ENCODE data around the gene GRXCR2.

DNA sequence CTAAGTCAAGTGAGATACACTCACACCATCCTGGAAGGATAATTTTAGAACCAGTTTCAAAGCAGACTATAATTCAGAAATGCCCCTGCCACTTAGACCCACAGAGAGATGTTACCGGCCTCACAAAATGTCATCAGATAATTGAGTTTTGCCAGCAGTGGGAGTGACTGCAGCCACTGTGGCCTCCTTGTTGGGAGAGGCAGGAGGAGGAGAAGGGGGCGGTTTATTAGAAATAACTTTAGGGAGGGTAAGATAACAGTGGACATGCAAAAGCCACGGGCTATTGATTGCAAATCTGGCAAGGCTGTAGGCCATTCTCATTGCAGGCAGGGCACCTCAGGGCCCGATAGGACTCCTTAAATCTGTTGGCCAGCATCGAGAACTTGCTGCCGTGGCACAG is 13.4 kb downstream of the GRXCR2 start:
- TF ChIP-seq, protein P1, sequence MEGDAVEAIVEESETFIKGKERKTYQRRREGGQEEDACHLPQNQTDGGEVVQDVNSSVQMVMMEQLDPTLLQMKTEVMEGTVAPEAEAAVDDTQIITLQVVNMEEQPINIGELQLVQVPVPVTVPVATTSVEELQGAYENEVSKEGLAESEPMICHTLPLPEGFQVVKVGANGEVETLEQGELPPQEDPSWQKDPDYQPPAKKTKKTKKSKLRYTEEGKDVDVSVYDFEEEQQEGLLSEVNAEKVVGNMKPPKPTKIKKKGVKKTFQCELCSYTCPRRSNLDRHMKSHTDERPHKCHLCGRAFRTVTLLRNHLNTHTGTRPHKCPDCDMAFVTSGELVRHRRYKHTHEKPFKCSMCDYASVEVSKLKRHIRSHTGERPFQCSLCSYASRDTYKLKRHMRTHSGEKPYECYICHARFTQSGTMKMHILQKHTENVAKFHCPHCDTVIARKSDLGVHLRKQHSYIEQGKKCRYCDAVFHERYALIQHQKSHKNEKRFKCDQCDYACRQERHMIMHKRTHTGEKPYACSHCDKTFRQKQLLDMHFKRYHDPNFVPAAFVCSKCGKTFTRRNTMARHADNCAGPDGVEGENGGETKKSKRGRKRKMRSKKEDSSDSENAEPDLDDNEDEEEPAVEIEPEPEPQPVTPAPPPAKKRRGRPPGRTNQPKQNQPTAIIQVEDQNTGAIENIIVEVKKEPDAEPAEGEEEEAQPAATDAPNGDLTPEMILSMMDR (conservative IDR thresholded peaks at IDR 0.05), result no peak
- no peak for TF ChIP-seq ZFX (IDR thresholded peaks at IDR 0.05)
